Right lobe of liver (tissue), 6 donors: ENCODE data around the gene CHST13. TPM values are rescaled to one million over a fixed set of nuclear protein-coding genes. Genes with fewer than 3 reads are reported as not detected.

ENCODE experiments used
- ATAC-seq, 4 donors: fragments of 200-7000 bp; cut with Tn5 transposase; one replicate each; pipeline ENCODE4 v1.9.1; 2020; ENCODE audit warnings: mild to moderate bottlenecking in 4 of 4, moderate library complexity in 4 of 4
- DNase-seq, 3 donors: peaks; one replicate each; pipeline ENCODE4 v3.0.0-alpha.2; 2020
- H3K27ac ChIP-seq, 3 donors: fragments of 200-600 bp; one replicate each; pipeline ENCODE4 v1.8.0; 2022
- H3K27me3 ChIP-seq, 2 donors: fragments of 200-600 bp; one replicate each; pipeline ENCODE4 v1.8.0; 2022
- H3K36me3 ChIP-seq, 4 donors: fragments of 200-600 bp; sonication (generic) in 1 of 4; one replicate each; pipeline versions ENCODE4 v1.5.1 to v1.8.0; 2017 to 2022; ENCODE audit warnings: control low read depth in 1 of 4
- H3K4me1 ChIP-seq, 4 donors: fragments of 200-600 bp; sonication (generic) in 1 of 4; one replicate each; pipeline versions ENCODE4 v1.5.1 to v1.8.0; 2017 to 2022; ENCODE audit warnings: control low read depth in 1 of 4
- H3K4me3 ChIP-seq, 3 donors: fragments of 200-600 bp; one replicate each; pipeline ENCODE4 v1.8.0; 2022
- H3K9me3 ChIP-seq, 4 donors: fragments of 200-600 bp; sonication (generic) in 1 of 4; one replicate each; pipeline versions ENCODE4 v1.5.1 to v1.8.0; 2017 to 2022; ENCODE audit warnings: control low read depth in 1 of 4
- POLR2A ChIP-seq: fragments of 450-650 bp; IDR thresholded peaks from one replicate; pipeline ENCODE4 v1.6.1; 2017; ENCODE audit warnings: antibody characterized with exemption, mild to moderate bottlenecking
- WGBS: methylation state at CpG from one replicate; pipeline ENCODE4 v1.1.6; 2018; ENCODE audit warnings: low coverage, low lambda C conversion rate; ENCODE audit not compliant: insufficient coverage; ENCODE audit errors: missing lambda C conversion rate; 5-methylcytosine and 5-hydroxymethylcytosine counted together
- intact Hi-C, 2 donors: fragments of 100-400 bp; cut with DNase I; formaldehyde crosslinking; loops; one replicate each; pipeline versions ENCODE4 v1.11.2 to v1.14.1; 2022
- total RNA-seq, 6 experiments: library from RNA; depleted of rRNA in 2 of 6; stranded (reverse); fragments of >200 nt in 2 of 6; fragmentation: NEBNext Ultra II Directional in 3 of 6; extraction: Animal tissue kit (Norgen Biotek cat#: 25700) in 3 of 6; gene quantifications; one replicate each; pipeline versions ENCODE4 v1.1.0 to v1.2.4, GENCODE V29; 2016 to 2023
- TF ChIP-seq, protein P1 (sequence below), 4 donors: fragments of 200-600 bp in 3 of 4; fragments of 450-650 bp in 1 of 4; IDR thresholded peaks; one replicate each; pipeline versions ENCODE4 v1.5.1 to v1.8.0; 2016 to 2022; ENCODE audit warnings: antibody characterized with exemption in 4 of 4, mild to moderate bottlenecking in 2 of 4
- donor health status: DM: no; HTN: yes; CAD: no.
- donor health status: DM: no; HTN: no; CAD: no.
- donor health status: DM: no; HTN: no; CAD: no.
- donor health status: DM: no; HTN: yes; CAD: no.
- donor health status: DM: no; HTN: yes; CAD: no.

The CHST13 gene
- total RNA-seq, 6 experiments from 2014 or later, result 23.5 to 48.9 (median 28.2) TPM

DNA sequence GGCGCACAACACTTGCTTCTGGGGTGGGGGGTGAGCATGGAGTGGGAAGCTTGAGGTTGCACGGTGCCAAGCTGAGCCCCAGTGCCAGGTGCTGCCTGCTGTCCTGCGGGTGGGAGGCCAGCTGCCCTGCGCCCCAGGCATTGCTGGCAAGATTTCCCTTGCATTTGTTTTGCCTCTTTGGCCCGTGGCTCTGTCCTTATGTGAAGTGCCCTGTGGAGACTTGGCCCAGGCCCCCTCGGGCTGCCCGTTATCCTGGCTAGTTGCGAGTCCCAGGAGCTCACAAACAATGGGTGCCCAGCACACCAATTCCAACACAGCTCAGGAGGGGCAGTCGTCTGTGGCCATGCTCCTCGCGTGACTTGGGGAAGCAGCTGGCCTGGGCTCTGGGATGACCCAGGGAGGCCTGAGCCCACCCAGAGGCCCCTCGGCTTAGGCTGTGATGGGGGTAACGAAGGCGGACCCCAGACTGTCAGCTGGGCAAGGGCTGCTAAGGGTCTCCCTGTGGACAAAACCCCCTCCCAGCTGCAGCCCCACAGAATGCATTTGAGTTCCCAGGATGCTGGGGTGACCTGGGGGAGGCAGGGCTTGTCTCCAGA lies 28.8 kb downstream of the CHST13 start:
- ATAC-seq, result no peak
- no peaks in the 10 kb centered on the region for H3K9me3 ChIP-seq
- no peak overlapping the region for H3K27ac ChIP-seq
- DNase-seq, result peak in 2 of 3 donors; percentile 10 to 41
- no peaks in the 10 kb centered on the region for H3K36me3 ChIP-seq
- no peak overlapping the region for H3K4me3 ChIP-seq
- intact Hi-C loops, result no loop called here
- no peaks in the 10 kb centered on the region for H3K27me3 ChIP-seq
- no peak for TF ChIP-seq POLR2A
- TF ChIP-seq, protein P1, sequence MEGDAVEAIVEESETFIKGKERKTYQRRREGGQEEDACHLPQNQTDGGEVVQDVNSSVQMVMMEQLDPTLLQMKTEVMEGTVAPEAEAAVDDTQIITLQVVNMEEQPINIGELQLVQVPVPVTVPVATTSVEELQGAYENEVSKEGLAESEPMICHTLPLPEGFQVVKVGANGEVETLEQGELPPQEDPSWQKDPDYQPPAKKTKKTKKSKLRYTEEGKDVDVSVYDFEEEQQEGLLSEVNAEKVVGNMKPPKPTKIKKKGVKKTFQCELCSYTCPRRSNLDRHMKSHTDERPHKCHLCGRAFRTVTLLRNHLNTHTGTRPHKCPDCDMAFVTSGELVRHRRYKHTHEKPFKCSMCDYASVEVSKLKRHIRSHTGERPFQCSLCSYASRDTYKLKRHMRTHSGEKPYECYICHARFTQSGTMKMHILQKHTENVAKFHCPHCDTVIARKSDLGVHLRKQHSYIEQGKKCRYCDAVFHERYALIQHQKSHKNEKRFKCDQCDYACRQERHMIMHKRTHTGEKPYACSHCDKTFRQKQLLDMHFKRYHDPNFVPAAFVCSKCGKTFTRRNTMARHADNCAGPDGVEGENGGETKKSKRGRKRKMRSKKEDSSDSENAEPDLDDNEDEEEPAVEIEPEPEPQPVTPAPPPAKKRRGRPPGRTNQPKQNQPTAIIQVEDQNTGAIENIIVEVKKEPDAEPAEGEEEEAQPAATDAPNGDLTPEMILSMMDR (IDR thresholded peaks at IDR 0.05), result no peak
- H3K4me1 ChIP-seq, result no peaks in the 10 kb centered on the region
- 96% methylated on average over 5 of the region's 14 CpGs for WGBS

GRCh38 chr3:126553284-126554084 lies 29.5 kb downstream of the CHST13 start:
- no peaks in the 10 kb centered on the region for H3K27me3 ChIP-seq
- DNase-seq, result peak in 2 of 3 donors; percentile 13 to 41
- 59% methylated on average over 6 of the region's 19 CpGs for WGBS

GRCh38 chr3:126554560-126555525 lies 30.9 kb downstream of the CHST13 start:
- Histone ChIP-seq H3K27me3 (no peaks in the 10 kb centered on the region), H3K4me3 (no peak overlapping the region), H3K36me3 (no peaks in the 10 kb centered on the region), H3K9me3 (no peaks in the 10 kb centered on the region), H3K4me1 (no peaks in the 10 kb centered on the region), H3K27ac (no peak overlapping the region)
- 60% methylated on average over 1 of the region's 19 CpGs for whole genome bisulfite sequencing
- DNase-seq (peak in 1 of 3 donors; percentile 8), ATAC-seq (peak in 2 of 4 donors; percentile 29 to 47)
- TF ChIP-seq POLR2A, result no peak
- TF ChIP-seq, protein P1 (IDR thresholded peaks at IDR 0.05), result no peak
- intact Hi-C loops, result no loop called here

More at GRCh38 chr3:126553284-126554084, 29.5 kb downstream of the CHST13 start:
- Histone ChIP-seq H3K9me3 (no peaks in the 10 kb centered on the region), H3K27ac (no peak overlapping the region), H3K4me1 (no peaks in the 10 kb centered on the region), H3K36me3 (no peaks in the 10 kb centered on the region), H3K4me3 (no peak overlapping the region)
- intact Hi-C loops, result no loop called here
- TF ChIP-seq, protein P1 (IDR thresholded peaks at IDR 0.05), result no peak
- no peak for TF ChIP-seq POLR2A
- no peak for ATAC-seq

DNA sequence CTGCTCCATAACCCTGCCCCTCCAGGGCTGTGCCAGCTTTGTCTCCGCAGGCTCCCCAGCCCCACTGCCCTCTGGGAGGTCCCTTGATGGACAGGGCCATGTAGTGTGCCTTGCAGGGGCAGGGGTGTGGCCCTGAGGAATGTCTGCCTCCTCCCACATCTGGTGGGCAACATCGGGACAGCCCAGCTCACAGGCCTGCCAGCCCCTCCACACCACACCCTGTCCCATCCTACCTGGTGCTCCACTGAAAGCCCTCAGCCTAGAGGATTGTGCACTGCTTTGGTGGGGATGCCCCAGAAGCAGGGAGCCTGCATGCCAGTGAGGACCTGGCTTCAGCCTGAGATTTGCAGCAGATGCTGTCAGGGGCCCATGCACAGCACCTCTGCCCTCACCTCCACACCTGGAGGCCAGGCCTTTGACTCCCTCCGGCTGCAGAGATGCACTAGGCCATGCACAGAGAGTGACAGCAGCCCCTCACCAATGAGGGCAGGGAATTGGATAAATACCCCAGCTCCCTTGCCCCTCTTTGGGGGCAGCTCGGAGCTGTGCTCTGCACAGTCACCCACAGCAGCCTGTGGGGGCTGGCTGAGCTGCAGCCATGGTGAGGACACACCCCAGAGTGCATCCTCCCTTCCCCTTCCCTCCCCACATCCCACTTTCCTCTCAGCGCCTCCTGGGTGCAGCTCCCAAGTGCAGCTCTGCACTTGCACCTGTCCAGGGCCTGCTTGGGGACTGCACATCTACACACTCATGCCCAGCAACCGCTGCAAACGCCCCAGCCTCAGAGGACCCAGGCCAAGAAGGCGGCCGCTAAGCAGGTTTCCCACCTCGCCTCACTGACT lies 32.1 kb downstream of the CHST13 start:
- Histone ChIP-seq H3K27ac (no peak overlapping the region), H3K9me3 (no peaks in the 10 kb centered on the region), H3K36me3 (no peaks in the 10 kb centered on the region), H3K4me3 (no peak overlapping the region), H3K4me1 (no peaks in the 10 kb centered on the region), H3K27me3 (no peaks in the 10 kb centered on the region)
- intact Hi-C loops, result no loop called here
- DNase-seq (peak in 2 of 3 donors; percentile 5 to 43), ATAC-seq (no peak)
- TF ChIP-seq POLR2A, result no peak
- TF ChIP-seq, protein P1 (IDR thresholded peaks at IDR 0.05), result no peak
- WGBS, result 81% methylated on average over 6 of the region's 10 CpGs
